Endodermal cell (in vitro differentiated cells): Measurements from ENCODE around the gene IL9. TPM values are rescaled to one million over a fixed set of nuclear protein-coding genes. Genes with fewer than 3 reads are reported as not detected.

ENCODE experiments used
- DNase-seq: peaks from one replicate; pipeline ENCODE4 v3.0.0-alpha.2; 2017
- H3K27ac ChIP-seq: 2 replicates; pipeline ENCODE4 v1.5.1; 2013; ENCODE audit warnings: mild to moderate bottlenecking, low read depth, low read length, moderate library complexity
- H3K27me3 ChIP-seq: 2 replicates; pipeline ENCODE4 v1.6.1; 2013; ENCODE audit warnings: mild to moderate bottlenecking, low read length, moderate library complexity; ENCODE audit not compliant: insufficient read depth, control insufficient read depth, poor library complexity, severe bottlenecking
- H3K36me3 ChIP-seq: 2 replicates; pipeline ENCODE4 v1.7.0; 2013; ENCODE audit warnings: mild to moderate bottlenecking, low read length, moderate library complexity; ENCODE audit not compliant: control insufficient read depth, insufficient read depth
- H3K4me1 ChIP-seq: one replicate; pipeline ENCODE4 v1.7.0; 2013; ENCODE audit warnings: low read length; ENCODE audit not compliant: control insufficient read depth, insufficient read depth
- H3K4me3 ChIP-seq: 2 replicates; pipeline ENCODE4 v1.5.1; 2013; ENCODE audit warnings: mild to moderate bottlenecking, low read length, moderate library complexity
- H3K9ac ChIP-seq: 2 replicates; pipeline ENCODE4 v1.6.1; 2013; ENCODE audit warnings: mild to moderate bottlenecking, low read length, moderate library complexity; ENCODE audit not compliant: poor library complexity, severe bottlenecking; ENCODE audit errors: extremely low read depth
- H3K9me3 ChIP-seq: 2 replicates; pipeline ENCODE4 v1.6.1; 2013; ENCODE audit warnings: mild to moderate bottlenecking, low read length, moderate library complexity; ENCODE audit not compliant: control insufficient read depth
- H3K27ac Mint-ChIP-seq: 2 replicates; pipeline ENCODE4 v1.8.0; 2020; ENCODE audit warnings: mixed read lengths
- H3K27me3 Mint-ChIP-seq: 2 replicates; pipeline ENCODE4 v1.8.0; 2021; ENCODE audit warnings: mild to moderate bottlenecking, mixed read lengths; ENCODE audit not compliant: insufficient read depth
- H3K36me3 Mint-ChIP-seq: 2 replicates; pipeline ENCODE4 v1.8.0; 2020; ENCODE audit warnings: low read depth, mixed read lengths
- H3K4me1 Mint-ChIP-seq: 2 replicates; pipeline ENCODE4 v1.8.0; 2020; ENCODE audit warnings: mixed read lengths
- H3K4me3 Mint-ChIP-seq: 2 replicates; pipeline ENCODE4 v1.8.0; 2020; ENCODE audit warnings: mild to moderate bottlenecking, moderate library complexity, mixed read lengths
- H3K9me3 Mint-ChIP-seq: 2 replicates; pipeline ENCODE4 v1.8.0; 2020; ENCODE audit warnings: mild to moderate bottlenecking, mixed read lengths
- CTCF ChIP-seq: fragments of 200-600 bp; sonication (generic); conservative IDR thresholded peaks from 2 replicates; pipeline ENCODE4 v1.5.0; 2021; ENCODE audit warnings: antibody characterized with exemption, mild to moderate bottlenecking
- WGBS, 2 experiments: methylation state at CpG; one replicate each; pipeline versions ENCODE4 v1.1.5 to v1.1.7; 2013; ENCODE audit warnings: missing lambda C conversion rate in 2 of 2, mixed read lengths in 1 of 2; ENCODE audit not compliant: insufficient coverage in 1 of 2, insufficient read length in 1 of 2; 5-methylcytosine and 5-hydroxymethylcytosine counted together
- total RNA-seq, 2 donors: library from RNA; stranded (reverse); fragmentation: NEBNext Ultra II Directional in 1 of 2; extraction: Animal tissue kit (Norgen Biotek cat#: 25700) in 1 of 2; gene quantifications; 2 replicates in 1 of 2; 3 replicates in 1 of 2; pipeline ENCODE4 v1.2.1, GENCODE V29; 2021

Gene IL9
- total RNA-seq, 2 donors from 2014 or later = not detected

DNA sequence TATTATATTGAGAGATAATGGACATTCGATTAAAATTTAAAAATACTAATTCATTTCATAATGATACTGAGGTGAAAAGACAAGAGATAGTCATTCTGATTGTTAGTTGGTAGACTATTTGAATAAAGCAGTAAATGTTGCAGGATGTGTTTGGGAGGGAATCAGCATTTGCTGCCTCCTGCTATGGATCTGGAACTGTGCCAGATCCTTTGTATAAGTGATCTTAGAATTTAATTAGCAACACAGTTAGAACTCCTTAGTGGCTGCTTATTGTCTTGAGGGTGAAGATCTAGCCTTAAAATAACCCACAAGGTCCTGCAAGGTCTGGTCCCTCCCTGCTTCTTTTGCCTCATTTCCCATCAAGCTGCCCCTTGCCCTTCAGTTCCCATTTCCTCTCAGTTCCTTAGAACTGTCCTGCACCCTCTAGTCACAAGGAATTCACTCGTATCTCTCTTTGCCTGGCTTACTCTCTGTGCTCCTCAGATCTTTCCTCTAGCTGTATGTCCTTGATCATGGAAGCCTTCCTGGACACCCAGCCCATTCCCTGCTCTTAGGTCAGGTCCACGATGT lies 46.6 kb upstream of the IL9 start:
- no peak for DNase-seq
- H3K27me3 ChIP-seq = no peaks in the 10 kb centered on the region
- no peak overlapping the region for H3K27ac ChIP-seq
- Mint-ChIP-seq H3K9me3 (no peaks in the 10 kb centered on the region), H3K27ac (no peak overlapping the region), H3K4me1 (no peaks in the 10 kb centered on the region), H3K36me3 (no peaks in the 10 kb centered on the region), H3K27me3 (no peaks in the 10 kb centered on the region), H3K4me3 (no peak overlapping the region)
- no peak for TF ChIP-seq CTCF
- H3K9ac ChIP-seq = no peak overlapping the region
- WGBS, 2 experiments = 68 to 72% methylated on average over 2 of the region's 3 CpGs
- no peaks in the 10 kb centered on the region for H3K9me3 ChIP-seq
- no peak overlapping the region for H3K4me3 ChIP-seq
- no peaks in the 10 kb centered on the region for H3K4me1 ChIP-seq
- no peaks in the 10 kb centered on the region for H3K36me3 ChIP-seq

GRCh38 chr5:135941711-135942110 lies 46.1 kb upstream of the IL9 start:
- no peaks in the 10 kb centered on the region for H3K4me1 Mint-ChIP-seq
- no peaks in the 10 kb centered on the region for H3K36me3 ChIP-seq
- no peak overlapping the region for H3K4me3 ChIP-seq
- H3K27ac ChIP-seq = no peak overlapping the region
- no peak overlapping the region for H3K27ac Mint-ChIP-seq
- no peaks in the 10 kb centered on the region for H3K9me3 Mint-ChIP-seq
- H3K4me1 ChIP-seq = no peaks in the 10 kb centered on the region
- H3K4me3 Mint-ChIP-seq = no peak overlapping the region
- no peaks in the 10 kb centered on the region for H3K27me3 Mint-ChIP-seq
- no peaks in the 10 kb centered on the region for H3K27me3 ChIP-seq
- no peak for DNase-seq
- WGBS, 2 experiments = 89 to 93% methylated on average over 2 of the region's 2 CpGs
- no peak overlapping the region for H3K9ac ChIP-seq
- no peaks in the 10 kb centered on the region for H3K36me3 Mint-ChIP-seq
- no peaks in the 10 kb centered on the region for H3K9me3 ChIP-seq
- TF ChIP-seq CTCF = no peak

DNA sequence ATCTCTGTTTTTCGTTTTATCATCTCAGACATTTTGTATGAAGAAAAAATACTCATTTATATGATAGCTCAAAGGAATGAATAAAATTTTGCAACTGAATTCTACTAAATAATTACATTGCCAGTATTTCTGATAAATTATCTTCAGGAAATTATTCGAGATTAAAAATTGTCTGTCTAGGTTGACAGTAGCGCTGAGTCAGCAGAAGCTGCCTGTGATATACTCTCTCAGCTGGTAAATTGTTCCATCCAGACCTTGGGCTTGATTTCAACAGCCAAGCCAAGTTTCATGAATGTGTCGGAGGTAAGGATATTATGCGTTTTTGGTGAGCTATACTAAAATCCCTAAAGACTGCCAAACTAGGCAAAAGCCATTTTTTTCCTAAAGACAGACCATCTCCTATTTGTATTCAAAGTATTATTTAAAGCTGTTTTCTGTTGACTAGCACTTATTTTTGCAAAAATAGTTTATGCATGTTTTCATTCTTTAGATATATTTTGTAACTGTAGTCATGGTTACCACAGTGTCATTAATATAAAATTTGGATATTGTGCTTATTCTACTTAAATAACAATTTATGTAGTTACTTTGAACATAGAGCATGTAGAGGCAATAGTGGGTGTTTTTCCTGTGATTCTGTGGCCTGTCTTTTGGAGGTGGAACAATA lies 41.7 kb upstream of the IL9 start:
- Mint-ChIP-seq H3K4me3 (no peak overlapping the region), H3K27ac (no peak overlapping the region), H3K9me3 (no peaks in the 10 kb centered on the region), H3K36me3 (no peaks in the 10 kb centered on the region), H3K27me3 (peaks cover 14% of the 10 kb centered on the region), H3K4me1 (no peaks in the 10 kb centered on the region)
- H3K27ac ChIP-seq = no peak overlapping the region
- 87 to 100% methylated on average over 2 to 5 of the region's 5 CpGs for WGBS, 2 experiments
- H3K4me3 ChIP-seq = no peak overlapping the region
- H3K27me3 ChIP-seq = peaks cover 11% of the 10 kb centered on the region
- no peaks in the 10 kb centered on the region for H3K4me1 ChIP-seq
- TF ChIP-seq CTCF = no peak
- no peak for DNase-seq
- no peaks in the 10 kb centered on the region for H3K36me3 ChIP-seq
- no peaks in the 10 kb centered on the region for H3K9me3 ChIP-seq
- H3K9ac ChIP-seq = no peak overlapping the region
